IPS-NIHi11 (cell line): ENCODE measurements around the gene MIOS.

Experiments
- DNase-seq: peaks from one replicate; pipeline ENCODE4 v3.0.0; 2012; ENCODE audit warnings: mixed read lengths, low spot score

Gene MIOS

GRCh38 chr7:7566651-7567611 lies at the start of gene MIOS:
Gene MIOS, plus strand, starts transcription at chr7:7566884. Its CDS starts 5,592 bp downstream, at chr7:7572476.
- peak; percentile 96 for DNase-seq

- DNase-seq: no peak
Observed at GRCh38 chr7:7517754-7518153, 48.9 kb upstream of the MIOS start.

- no peak for DNase-seq
Observed at GRCh38 chr7:7519056-7519455, 47.6 kb upstream of the MIOS start.

GRCh38 chr7:7519528-7519927 lies 47.2 kb upstream of the MIOS start:
- no peak for DNase-seq

- no peak for DNase-seq
Observed at GRCh38 chr7:7521259-7521658, 45.4 kb upstream of the MIOS start.

GRCh38 chr7:7522421-7522820 lies 44.3 kb upstream of the MIOS start:
- DNase-seq: no peak

GRCh38 chr7:7524121-7524520 lies 42.6 kb upstream of the MIOS start:
- DNase-seq: no peak

GRCh38 chr7:7526006-7526405 lies 40.7 kb upstream of the MIOS start:
- DNase-seq: no peak

GRCh38 chr7:7527047-7527446 lies 39.6 kb upstream of the MIOS start:
- DNase-seq: no peak

GRCh38 chr7:7529328-7529727 lies 37.4 kb upstream of the MIOS start:
- no peak for DNase-seq

GRCh38 chr7:7533831-7534430 lies 32.8 kb upstream of the MIOS start:
- no peak for DNase-seq

GRCh38 chr7:7535691-7536090 lies 31.0 kb upstream of the MIOS start, which contains the start of gene COL28A1:
Gene COL28A1, minus strand, starts transcription at chr7:7535873. Its CDS starts 2,998 bp downstream, at chr7:7532875.
- no peak for DNase-seq

- no peak for DNase-seq
Observed at GRCh38 chr7:7536396-7537019, 30.2 kb upstream of the MIOS start.

- no peak for DNase-seq
Observed at GRCh38 chr7:7537711-7538110, 29.0 kb upstream of the MIOS start.

GRCh38 chr7:7539152-7539551 lies 27.5 kb upstream of the MIOS start:
- no peak for DNase-seq

GRCh38 chr7:7539711-7540110 lies 27.0 kb upstream of the MIOS start:
- DNase-seq: no peak

GRCh38 chr7:7542251-7542835 lies 24.3 kb upstream of the MIOS start:
- no peak for DNase-seq

- DNase-seq: no peak
Observed at GRCh38 chr7:7548407-7548806, 18.3 kb upstream of the MIOS start.

GRCh38 chr7:7550663-7551062 lies 16.0 kb upstream of the MIOS start:
- DNase-seq: no peak

GRCh38 chr7:7552199-7552598 lies 14.5 kb upstream of the MIOS start:
- no peak for DNase-seq

GRCh38 chr7:7553386-7553785 lies 13.3 kb upstream of the MIOS start:
- DNase-seq: no peak

GRCh38 chr7:7554021-7554432 lies 12.7 kb upstream of the MIOS start:
- no peak for DNase-seq
